Vagina (tissue), 2 donors: ENCODE measurements around the gene MVD.

ENCODE experiments used
- CTCF ChIP-seq, 3 experiments: fragments of 450-650 bp in 2 of 3; fragments of 200-600 bp in 1 of 3; sonication (generic) in 1 of 3; IDR thresholded peaks; one replicate each; pipeline ENCODE4 v1.5.1; 2017 to 2019; ENCODE audit warnings: antibody characterized with exemption in 3 of 3, mild to moderate bottlenecking in 2 of 3, moderate library complexity in 2 of 3
- POLR2A ChIP-seq, 2 donors: fragments of 450-650 bp; IDR thresholded peaks; one replicate each; pipeline ENCODE4 v1.6.1; 2017; ENCODE audit warnings: antibody characterized with exemption in 2 of 2, mild to moderate bottlenecking in 2 of 2, moderate library complexity in 2 of 2
- POLR2AphosphoS5 ChIP-seq, 2 donors: sonication (generic); formaldehyde crosslinking; IDR thresholded peaks; one replicate each; pipeline ENCODE4 v1.9.0; 2017; ENCODE audit warnings: antibody characterized with exemption in 2 of 2, mild to moderate bottlenecking in 2 of 2, low read depth in 1 of 2; ENCODE audit not compliant: insufficient read depth in 1 of 2

GRCh38 chr16:88691924-88692560 lies 29.2 kb upstream of the MVD start:
- TF ChIP-seq CTCF (IDR thresholded peaks at IDR 0.05): no peak
- no peak for TF ChIP-seq POLR2A (IDR thresholded peaks at IDR 0.05)
- TF ChIP-seq POLR2AphosphoS5 (IDR thresholded peaks at IDR 0.05; ENCODE audit: insufficient read depth in 1 of 2, low read depth in 1 of 2): no peak
